Fibroblast of lung (primary cell): ENCODE measurements around the gene TGFB1I1. TPM values are rescaled to one million over a fixed set of nuclear protein-coding genes. Genes with fewer than 3 reads are reported as not detected.

Experiments
- DNase-seq, 2 donors: peaks; one replicate each; pipeline versions ENCODE4 v3.0.0 to v3.0.0-alpha.2; 2010; ENCODE audit warnings: low read depth in 2 of 2
- H2AFZ ChIP-seq: 2 replicates; pipeline ENCODE4 v1.5.1; 2012; ENCODE audit warnings: low read length, control low read depth, inconsistent platforms
- H3K27ac ChIP-seq: 2 replicates; pipeline ENCODE4 v1.5.1; 2011; ENCODE audit warnings: low read length, control low read depth; ENCODE audit not compliant: insufficient read depth
- H3K27me3 ChIP-seq: 2 replicates; pipeline ENCODE4 v1.5.1; 2011; ENCODE audit warnings: mild to moderate bottlenecking, low read length; ENCODE audit not compliant: control insufficient read depth, insufficient read depth
- H3K36me3 ChIP-seq: 2 replicates; pipeline ENCODE4 v1.5.1; 2011; ENCODE audit warnings: low read length; ENCODE audit not compliant: control insufficient read depth, insufficient read depth
- H3K4me1 ChIP-seq: 2 replicates; pipeline ENCODE4 v1.5.1; 2011; ENCODE audit warnings: low read length; ENCODE audit not compliant: control insufficient read depth, insufficient read depth; ENCODE audit errors: extremely low read depth
- H3K4me2 ChIP-seq: 2 replicates; pipeline ENCODE4 v1.5.1; 2011; ENCODE audit warnings: low read length, control low read depth; ENCODE audit not compliant: insufficient read depth; ENCODE audit errors: extremely low read depth
- H3K4me3 ChIP-seq, 4 experiments: fragments of 200-600 bp in 1 of 4; sonication (generic) in 1 of 4; replicated peaks in 1 of 4; 2 replicates each; pipeline ENCODE4 v1.5.1; 2011 to 2016; ENCODE audit warnings: low read length in 4 of 4, low read depth in 3 of 4, mild to moderate bottlenecking in 3 of 4, control low read depth in 2 of 4, inconsistent platforms in 1 of 4, mixed read lengths in 1 of 4; ENCODE audit not compliant: insufficient read depth in 1 of 4; ENCODE audit errors: control extremely low read depth in 1 of 4
- H3K79me2 ChIP-seq: 2 replicates; pipeline ENCODE4 v1.5.1; 2012; ENCODE audit warnings: mild to moderate bottlenecking, low read length, inconsistent platforms; ENCODE audit not compliant: control insufficient read depth, insufficient read depth
- H3K9ac ChIP-seq: 2 replicates; pipeline ENCODE4 v1.5.1; 2011; ENCODE audit warnings: mild to moderate bottlenecking, low read length, control low read depth; ENCODE audit not compliant: insufficient read depth
- H3K9me3 ChIP-seq: 2 replicates; pipeline ENCODE4 v1.5.1; 2012; ENCODE audit warnings: low read depth, low read length; ENCODE audit not compliant: control insufficient read depth, insufficient read depth
- H4K20me1 ChIP-seq: 2 replicates; pipeline ENCODE4 v1.5.1; 2011; ENCODE audit warnings: low read length; ENCODE audit not compliant: control insufficient read depth, insufficient read depth; ENCODE audit errors: extremely low read depth
- CTCF ChIP-seq, 2 donors: IDR thresholded peaks in 1 of 2; conservative IDR thresholded peaks in 1 of 2; 1 replicate in 1 of 2; 2 replicates in 1 of 2; pipeline ENCODE4 v1.5.1; 2011 to 2012; ENCODE audit warnings: low read length in 2 of 2, control low read depth in 1 of 2, inconsistent platforms in 1 of 2, low read depth in 1 of 2, mild to moderate bottlenecking in 1 of 2
- EZH2 ChIP-seq: IDR thresholded peaks from 2 replicates; pipeline ENCODE4 v1.5.1; 2012; ENCODE audit warnings: low read length, control low read depth, mild to moderate bottlenecking; ENCODE audit errors: missing control alignments
- polyA plus RNA-seq, 2 donors: library from polyadenylated mRNA; depleted of rRNA in 1 of 2; stranded (reverse) in 1 of 2; unstranded in 1 of 2; fragments of >200 nt; gene quantifications; 2 replicates each; pipeline ENCODE4 v1.2.1, GENCODE V29; 2011 to 2012; ENCODE audit warnings: missing spikeins in 1 of 2
- total RNA-seq: library from RNA; depleted of rRNA; stranded (reverse); fragments of >200 nt; gene quantifications from 2 replicates; pipeline ENCODE4 v1.2.1, GENCODE V29; 2014

TGFB1I1 gene
- total and polyA plus RNA-seq, 2 donors (not counting 1 experiment from before 2014, with no cell fraction given), result 46.9 to 94.3 TPM

GRCh38 chr16:31477220-31478216, 5.6 kb downstream of the TGFB1I1 start:
- Histone ChIP-seq H4K20me1 (no peaks in the 10 kb centered on the region), H3K27me3 (no peaks in the 10 kb centered on the region), H3K79me2 (peaks cover 11% of the 10 kb centered on the region), H3K9ac (no peak overlapping the region), H3K4me2 (no peak overlapping the region), H3K27ac (no peak overlapping the region), H3K4me3 (no peak overlapping the region), H3K9me3 (no peaks in the 10 kb centered on the region), H2AFZ (no peak overlapping the region), H3K4me1 (peaks cover 9% of the 10 kb centered on the region), H3K36me3 (peaks cover 45% of the 10 kb centered on the region)
- TF ChIP-seq EZH2 (no peak), CTCF (conservative IDR thresholded peaks at IDR 0.05 in 1 of 2, IDR thresholded peaks at IDR 0.05 in 1 of 2; ENCODE audit: low read depth in 1 of 2, low read length in 2 of 2) (no peak)
- no peak for DNase-seq

- peaks cover under 1% of the 10 kb centered on the region for H3K4me1 ChIP-seq
- no peaks in the 10 kb centered on the region for H3K9me3 ChIP-seq
- H3K4me2 ChIP-seq, result no peak overlapping the region
- H3K27me3 ChIP-seq, result no peaks in the 10 kb centered on the region
- no peak for DNase-seq
- H3K27ac ChIP-seq, result no peak overlapping the region
- H4K20me1 ChIP-seq, result no peaks in the 10 kb centered on the region
- peaks cover 36% of the 10 kb centered on the region for H3K36me3 ChIP-seq
- H2AFZ ChIP-seq, result no peak overlapping the region
- TF ChIP-seq CTCF (conservative IDR thresholded peaks at IDR 0.05 in 1 of 2, IDR thresholded peaks at IDR 0.05 in 1 of 2; ENCODE audit: low read depth in 1 of 2, low read length in 2 of 2) (no peak), EZH2 (no peak)
- H3K9ac ChIP-seq, result no peak overlapping the region
- peaks cover 5% of the 10 kb centered on the region for H3K79me2 ChIP-seq
- no peak overlapping the region for H3K4me3 ChIP-seq
Measured at GRCh38 chr16:31478956-31479355, 7.0 kb downstream of the TGFB1I1 start.

DNA sequence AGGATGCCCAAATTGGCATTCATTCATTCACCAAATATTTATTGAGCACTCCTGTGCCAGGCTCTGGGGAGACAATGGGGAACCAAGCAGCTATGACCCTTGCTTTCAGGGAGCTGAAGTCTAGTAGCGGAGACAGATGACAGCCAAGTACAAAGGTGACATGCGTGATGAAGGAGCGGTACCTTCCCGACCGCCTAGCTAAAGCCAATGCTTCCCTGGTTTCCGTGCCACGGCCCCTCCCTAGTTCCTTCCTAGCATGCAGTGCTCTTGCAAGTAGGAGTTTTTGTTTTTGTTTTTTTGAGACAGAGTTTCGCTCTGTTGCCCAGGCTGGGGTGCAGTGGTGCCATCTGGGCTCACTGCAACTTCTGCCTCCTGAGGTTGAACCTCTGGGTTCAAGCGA, 7.8 kb downstream of the TGFB1I1 start:
- Histone ChIP-seq H3K27me3 (no peaks in the 10 kb centered on the region), H3K4me1 (no peaks in the 10 kb centered on the region), H4K20me1 (no peaks in the 10 kb centered on the region), H3K36me3 (peaks cover 30% of the 10 kb centered on the region), H3K79me2 (peaks cover 5% of the 10 kb centered on the region), H3K27ac (no peak overlapping the region), H3K4me3 (no peak overlapping the region), H3K9me3 (no peaks in the 10 kb centered on the region), H2AFZ (no peak overlapping the region), H3K4me2 (no peak overlapping the region), H3K9ac (no peak overlapping the region)
- no peak for DNase-seq
- TF ChIP-seq CTCF (conservative IDR thresholded peaks at IDR 0.05 in 1 of 2, IDR thresholded peaks at IDR 0.05 in 1 of 2; ENCODE audit: low read depth in 1 of 2, low read length in 2 of 2) (no peak), EZH2 (no peak)
